Non-pigmented ciliary epithelial cell (primary cell): ENCODE data around the gene TENM3.

ENCODE experiments used
- DNase-seq: peaks from one replicate; pipeline ENCODE4 v3.0.0-alpha.2; 2010; ENCODE audit warnings: low read depth

TENM3 gene

DNA sequence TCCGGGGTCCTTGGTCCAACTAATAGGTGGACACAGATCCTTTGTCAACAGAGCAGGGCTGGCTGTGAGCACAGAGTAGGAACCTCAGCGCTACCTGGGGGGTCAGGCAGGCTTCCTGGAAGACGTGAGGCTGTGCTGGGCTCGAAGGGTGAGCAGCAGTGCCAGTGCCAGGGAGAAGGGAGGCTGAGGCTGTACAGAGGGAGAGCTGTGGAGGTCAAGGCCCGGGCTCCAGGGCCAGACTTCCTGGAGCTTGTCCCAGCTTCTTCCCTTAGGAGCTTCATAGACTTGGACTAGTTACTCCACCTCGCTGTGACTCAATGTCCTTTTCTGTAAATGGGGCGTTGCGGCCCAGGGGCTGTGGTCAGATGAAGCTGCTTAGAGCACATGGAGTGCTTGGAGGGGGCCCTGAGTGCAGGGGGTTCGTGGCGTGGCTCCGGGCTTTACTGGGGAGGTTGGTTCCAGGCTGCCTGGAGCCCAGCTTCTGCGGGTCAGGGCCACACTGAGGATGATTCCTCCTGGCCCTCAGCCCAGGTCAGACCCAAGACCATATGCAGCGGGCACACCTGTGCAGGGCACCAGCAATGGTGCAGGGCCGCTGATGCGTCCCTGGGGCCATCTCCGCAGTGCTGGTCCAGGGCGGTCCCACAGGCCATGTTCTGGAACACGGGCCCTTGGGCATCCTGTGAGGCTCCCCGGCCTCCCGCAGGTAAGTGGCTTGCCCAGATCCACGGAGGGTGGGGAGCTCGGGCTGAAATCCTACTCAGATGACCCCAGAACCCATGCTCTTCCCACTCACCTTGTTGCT lies 575.9 kb downstream of the TENM3 start:
- DNase-seq: no peak

DNA sequence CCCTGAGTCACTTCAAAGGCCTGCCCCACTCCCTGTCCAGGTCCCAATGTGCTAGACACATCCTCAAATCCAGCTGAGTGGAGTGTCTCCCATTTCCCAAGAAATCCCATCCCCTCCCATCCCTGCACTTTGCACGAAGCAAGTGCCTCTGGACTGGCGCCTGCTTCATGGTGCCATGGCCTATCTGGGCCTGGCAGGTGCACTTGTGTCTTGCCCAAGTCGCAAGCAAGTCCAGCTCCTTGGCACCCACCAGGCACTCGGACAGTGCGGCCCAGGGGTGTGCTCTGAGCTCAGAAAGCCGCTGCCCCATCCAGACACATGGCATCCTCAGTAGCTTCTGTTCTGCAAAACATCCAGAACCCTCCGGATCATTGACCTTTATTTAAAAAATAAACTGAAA lies 576.5 kb downstream of the TENM3 start:
- DNase-seq: no peak

DNA sequence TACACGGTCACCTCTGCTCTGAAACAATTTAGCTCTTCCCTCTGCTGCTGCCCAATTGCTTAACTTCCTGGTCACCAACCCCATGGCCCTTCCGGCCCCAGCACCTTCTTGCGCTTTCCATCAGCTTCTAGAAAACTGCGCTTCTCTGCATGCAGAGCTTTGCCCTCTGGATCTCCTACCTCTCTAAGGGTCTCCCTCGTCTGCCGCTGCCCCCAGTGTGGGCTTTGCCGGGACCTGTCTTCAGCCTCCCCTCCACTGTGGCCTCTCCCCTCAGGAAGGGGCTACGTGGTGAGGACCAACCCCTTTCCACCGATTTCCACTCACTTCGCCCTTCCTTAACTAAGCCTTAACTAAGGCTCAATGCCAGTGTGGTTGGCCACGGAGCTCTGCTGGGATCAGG lies 579.4 kb downstream of the TENM3 start:
- no peak for DNase-seq

DNA sequence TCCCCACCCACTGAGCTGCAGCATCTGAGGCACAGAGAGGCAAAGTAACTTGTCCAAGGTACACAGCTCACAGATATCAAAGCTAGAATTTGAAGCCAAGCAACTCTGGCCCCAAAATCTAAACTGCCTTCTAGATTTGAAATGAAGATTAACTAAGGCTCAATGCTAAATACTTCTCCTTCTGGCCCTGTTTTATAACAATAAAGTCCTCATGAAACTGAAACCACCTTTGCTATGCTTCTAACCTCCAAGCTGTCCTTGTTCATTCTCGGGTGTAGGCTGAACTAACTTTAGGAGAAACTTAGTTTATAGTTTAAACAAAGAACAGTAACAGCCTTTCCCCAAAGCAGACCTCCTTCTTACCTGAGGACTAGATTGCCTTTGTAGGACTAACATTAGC lies 580.4 kb downstream of the TENM3 start:
- no peak for DNase-seq

DNA sequence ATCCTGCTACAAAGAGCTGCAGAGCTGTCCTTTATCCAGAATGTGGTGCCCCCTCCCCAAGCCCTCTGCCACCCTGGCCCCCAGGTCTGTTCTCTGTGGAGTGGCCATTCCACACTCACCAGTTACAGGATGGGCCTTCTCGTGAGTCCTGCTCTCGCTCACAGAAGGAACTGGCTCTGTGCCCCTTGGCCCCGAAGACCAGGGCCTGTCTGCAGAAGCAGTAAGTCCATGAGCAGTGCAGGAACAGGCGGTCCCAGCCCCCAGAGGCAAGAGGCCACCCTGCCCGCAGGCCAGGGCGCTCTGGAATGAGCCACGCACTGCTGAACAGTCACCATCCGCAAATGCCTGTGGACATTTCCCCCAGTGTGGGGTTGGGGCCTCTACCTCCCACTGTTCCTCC lies 581.8 kb downstream of the TENM3 start:
- DNase-seq: no peak

DNA sequence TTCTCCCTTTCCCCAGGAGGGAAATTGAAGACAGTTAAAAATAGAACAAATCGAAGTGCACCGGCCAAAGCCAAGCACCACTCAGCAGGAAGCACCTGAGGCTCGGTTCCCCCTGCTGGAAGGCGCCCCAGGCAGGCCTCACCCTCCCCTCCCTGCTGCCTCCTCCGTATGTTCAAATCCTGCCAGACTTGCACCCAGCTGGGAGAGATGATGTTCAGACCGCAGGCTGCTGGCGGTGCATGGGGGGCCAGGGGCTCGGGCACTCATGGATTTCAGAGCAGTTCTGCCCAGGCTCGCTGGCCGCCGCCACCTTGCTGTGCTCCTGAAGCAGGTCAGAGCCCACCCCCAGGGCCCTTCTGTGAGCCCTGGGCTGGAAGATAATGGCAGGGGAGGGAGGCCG lies 582.6 kb downstream of the TENM3 start:
- no peak for DNase-seq

DNA sequence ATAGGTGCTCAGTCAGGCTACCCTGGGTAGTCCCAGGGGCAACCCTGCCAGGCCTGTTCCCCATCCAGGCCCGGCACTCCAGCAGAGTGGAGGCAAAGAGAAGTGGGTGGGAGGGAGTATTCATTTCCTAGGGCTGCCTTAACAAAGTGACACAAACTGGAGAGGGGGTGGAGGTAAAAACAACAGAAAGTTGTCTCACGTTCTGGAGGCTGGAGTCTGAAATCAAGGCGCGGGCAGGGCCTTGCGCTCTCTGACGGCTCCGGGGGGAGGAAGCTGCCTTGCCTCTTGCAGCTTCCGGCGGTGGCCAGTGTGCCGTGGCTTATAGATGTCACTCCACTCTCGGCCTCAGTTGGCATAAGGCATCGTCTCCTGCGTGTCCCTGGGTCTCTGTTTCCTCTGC lies 583.2 kb downstream of the TENM3 start:
- no peak for DNase-seq

DNA sequence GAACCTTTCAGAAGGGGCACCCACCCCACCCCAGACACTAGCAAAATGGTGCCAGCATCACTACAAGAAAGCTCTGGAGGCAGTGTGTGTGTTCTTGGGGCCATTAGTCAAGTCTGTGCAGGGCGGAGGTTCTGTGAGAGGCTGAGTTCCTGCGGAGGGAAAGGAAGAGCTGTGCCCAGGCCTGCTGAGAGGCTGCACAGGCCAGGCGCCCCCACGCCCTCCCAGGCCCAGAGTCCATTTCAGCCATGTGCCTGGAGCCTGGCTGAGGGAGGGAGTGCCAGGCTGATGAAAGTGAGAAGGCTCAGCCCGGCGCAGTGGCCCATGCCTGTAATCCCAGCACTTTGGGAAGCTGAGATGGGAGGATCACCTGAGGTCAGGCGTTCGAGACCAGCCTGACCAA lies 584.0 kb downstream of the TENM3 start:
- no peak for DNase-seq

DNA sequence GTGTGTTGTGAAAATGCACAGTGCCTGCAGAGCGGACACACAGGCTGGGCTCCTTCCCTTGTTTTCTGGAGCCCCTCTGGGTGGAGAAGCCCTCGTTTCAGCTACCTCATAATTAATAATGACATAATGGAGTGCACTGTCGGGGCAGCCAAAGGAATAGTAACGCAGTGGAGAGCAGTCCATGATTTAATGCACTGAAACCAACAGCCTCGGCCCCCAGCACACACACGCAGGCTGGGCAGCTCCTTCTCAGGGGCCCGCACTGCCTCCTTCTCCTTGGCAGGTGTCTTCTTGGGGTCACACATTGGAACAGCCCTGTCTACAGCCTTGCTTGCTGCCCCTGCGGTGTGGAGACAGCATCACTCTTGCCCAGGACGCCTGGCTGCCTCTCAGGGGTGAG lies 584.8 kb downstream of the TENM3 start:
- DNase-seq: no peak

DNA sequence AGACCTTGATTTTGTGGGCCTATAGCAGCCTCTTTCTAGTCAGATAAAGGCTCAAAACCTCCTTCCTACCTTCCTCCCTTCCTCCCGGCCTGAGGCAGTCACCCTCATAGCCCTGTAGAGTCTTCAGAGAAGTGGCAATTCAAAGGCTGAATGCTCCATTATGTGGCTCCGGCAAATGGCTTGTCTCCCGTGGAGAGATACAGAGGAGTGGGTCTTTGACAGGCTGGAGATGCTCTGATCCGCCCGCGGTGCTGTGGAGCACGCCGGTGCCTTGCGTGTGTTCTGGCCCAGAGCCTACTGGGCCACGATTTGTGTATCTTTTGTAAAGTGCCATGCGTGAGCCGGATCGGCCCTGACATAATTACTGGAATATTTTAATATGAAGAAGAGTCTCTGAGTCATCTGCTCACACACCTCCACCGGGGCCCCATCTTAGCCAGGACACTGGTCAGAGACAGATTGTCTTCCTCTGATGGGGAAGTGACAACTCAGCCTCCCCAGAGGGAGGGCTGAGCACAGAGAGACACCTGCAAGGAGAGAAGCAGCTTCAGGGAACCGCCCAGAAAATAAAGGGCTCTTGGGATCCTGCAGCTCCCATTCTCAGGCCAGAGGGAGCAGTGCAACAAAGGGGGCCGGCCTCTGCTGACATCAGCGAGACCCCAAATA lies 585.3 kb downstream of the TENM3 start:
- DNase-seq: no peak

DNA sequence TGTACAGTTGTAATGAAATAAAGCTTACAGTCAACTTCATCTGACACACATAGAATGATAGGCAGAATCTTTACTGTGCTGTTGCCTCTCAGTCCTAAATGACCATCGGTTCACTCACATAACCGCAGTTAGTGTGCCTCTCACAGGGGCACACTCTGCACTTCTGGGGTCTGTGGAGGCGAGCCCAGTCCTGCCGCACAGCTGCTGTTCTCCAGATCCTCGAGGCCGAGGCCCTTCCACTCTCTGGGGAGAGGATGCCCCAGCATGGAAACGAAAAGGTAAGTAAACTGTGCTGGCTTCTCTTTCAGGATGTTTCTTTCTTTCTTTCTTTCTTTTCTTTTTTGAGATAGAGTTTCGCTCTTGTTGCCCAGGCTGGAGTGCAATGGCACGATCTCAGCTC lies 586.0 kb downstream of the TENM3 start:
- DNase-seq: no peak

DNA sequence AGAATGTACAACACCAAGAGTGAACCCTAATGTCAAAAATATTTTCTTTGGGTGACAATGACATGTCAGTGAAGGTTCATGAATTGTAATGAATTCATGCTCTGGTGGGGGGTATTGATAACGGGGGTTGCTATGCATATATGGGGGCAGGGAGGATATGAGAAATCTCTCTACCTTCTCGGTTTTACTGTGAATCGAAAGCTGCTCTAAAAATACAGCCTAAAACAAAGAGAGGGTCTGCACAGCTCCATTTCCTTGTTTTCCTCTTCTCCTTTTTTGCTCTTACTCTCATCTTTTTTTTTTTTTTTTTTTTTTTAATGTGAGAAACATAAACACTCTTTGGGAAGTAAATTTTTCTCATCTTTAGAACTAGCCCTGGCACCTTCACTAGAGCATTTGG lies 588.2 kb downstream of the TENM3 start:
- DNase-seq: no peak

DNA sequence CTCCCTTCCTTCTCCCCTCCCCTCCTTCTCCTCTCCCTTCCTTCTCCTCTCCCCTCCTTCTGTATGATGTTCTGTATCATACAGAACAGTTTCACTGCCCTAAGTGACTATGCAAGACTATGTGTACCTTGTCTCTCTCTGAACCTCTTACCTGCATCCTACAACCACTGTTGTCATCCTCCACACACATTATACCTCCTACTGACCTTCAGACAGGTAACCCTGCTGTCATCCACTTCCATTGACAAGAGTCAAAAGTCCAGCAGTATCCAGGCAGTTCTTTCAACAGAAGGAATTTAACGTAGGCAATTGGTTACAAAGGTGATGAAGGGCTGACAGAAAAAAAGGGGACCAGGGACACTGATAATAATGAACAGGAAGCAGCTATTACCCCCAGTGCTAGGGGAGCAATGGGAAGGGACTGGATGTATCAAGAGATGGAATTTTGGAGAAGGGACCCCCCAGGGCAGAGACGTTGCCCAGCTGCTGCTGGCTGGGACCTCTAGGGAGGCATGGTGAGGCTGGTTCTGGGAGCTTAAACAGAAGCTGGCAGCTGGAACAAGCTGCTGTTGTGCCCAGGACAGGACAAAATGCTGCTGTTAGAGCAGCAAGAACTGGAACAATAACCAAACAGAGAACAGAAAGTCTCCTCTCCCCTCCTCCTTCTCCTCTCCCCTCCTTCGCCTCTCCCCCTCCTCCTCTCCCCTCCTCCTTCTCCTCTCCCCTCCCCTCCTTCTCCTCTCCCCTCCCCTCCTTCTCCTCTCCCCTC lies 589.3 kb downstream of the TENM3 start:
- DNase-seq: no peak

DNA sequence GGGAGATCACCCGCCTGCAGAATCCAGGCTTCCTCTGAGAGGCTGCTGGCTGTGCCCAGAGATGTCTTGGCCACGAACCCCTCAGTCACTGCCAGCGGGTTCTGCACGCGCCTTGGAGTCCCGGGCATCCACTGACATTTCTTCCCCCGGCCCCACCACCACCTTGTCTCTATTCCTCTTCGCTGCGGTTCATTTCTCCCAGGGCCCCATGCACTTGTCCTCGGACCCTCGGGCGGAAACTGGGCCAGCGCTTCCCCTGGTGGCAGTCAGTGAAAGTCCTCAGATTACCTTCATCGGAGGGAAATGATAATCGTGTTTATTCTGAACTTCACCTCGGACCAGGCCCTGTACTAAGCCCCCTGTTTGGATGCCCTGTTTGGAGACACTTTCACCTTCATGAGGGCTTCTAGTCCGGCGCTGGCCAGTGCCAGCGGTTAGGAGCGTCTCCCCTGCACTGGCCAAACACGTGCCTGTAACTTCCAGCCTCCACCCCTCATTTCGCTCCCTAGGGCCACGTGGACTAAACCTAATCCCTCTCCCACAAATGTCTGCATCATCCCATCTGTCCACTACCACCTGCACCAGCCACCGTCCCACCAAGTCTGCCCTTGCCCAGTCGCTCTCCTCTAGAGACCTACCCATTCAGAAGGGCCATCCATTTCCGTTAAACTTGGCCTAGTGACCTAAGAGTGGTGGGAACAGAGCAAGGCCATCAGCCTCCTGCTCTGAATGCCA lies 592.0 kb downstream of the TENM3 start:
- no peak for DNase-seq

DNA sequence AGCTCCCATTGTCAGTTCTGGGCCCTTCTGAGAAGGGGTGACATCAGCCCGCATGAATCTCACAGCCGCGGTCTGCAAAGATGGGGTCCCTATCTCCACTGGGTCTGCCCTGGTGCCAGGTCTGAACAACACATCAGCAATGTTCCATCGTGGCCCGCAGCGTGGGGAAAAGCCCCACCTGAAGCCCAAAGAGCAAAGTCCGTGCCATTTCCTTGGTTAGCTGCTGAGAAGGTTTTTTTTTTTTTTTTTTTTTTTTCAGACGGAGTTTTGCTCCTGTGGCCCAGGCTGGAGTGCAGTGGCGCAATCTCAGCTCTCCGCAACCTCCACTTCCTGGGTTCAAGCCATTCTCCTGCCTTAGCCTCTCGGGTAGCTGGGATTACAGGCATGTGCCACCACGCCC lies 594.6 kb downstream of the TENM3 start:
- DNase-seq: no peak

DNA sequence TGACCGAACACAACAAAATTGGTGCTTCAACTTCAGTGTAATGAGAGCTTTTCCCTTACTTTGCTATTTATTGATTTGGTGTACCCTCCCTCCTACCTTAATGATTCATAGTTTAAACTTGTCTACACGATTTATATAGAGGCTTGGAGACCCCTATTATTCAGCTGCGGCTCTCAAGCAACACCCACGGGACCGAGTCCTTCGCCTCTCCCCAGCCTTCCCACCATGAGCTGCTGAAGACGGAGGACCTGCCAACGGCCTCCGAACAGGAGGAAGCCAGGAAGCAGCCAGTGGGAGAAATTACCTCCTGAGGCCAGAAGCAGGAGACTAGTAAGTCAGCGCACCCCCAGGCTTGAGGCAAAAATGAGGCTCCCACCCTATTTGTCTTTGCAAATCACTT lies 595.3 kb downstream of the TENM3 start:
- DNase-seq: no peak

DNA sequence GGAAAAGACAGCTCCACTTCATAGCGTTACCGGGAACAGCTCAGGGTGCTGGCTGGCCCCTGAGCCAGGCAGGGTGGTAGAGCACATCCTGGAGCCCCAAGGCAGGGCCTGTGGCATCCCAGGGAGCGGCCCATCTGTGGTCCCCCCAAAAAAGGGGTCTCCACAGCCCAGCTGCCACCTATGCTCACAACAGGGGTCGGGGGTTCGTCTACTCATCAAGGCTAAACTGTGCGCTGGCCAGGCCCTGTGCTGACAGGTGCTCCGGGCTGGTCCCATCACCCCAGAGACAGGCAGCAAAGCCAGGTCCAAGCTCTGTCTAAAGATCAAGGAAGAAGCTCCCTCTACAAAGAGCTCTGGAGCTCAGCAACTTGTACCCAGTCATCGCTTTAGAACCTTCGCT lies 596.1 kb downstream of the TENM3 start:
- DNase-seq: no peak

DNA sequence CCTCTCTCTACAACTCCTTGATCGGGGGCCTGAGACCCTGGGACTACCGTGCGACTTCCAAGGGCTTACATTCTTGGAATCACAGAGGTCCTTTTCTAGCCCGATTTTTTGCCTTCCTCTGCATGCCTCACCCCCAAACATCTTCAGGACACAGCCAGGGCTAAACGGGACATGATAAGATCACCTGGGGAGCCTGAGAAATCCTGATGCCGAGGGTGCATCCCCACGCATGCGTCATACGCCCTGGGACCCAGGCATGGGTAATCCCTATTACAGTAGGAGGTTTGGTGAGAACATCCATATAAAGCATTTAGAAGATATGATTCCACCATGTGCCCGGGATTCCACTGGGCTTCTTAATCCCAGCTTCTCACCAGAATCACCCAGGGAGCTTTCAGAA lies 596.9 kb downstream of the TENM3 start:
- DNase-seq: no peak

DNA sequence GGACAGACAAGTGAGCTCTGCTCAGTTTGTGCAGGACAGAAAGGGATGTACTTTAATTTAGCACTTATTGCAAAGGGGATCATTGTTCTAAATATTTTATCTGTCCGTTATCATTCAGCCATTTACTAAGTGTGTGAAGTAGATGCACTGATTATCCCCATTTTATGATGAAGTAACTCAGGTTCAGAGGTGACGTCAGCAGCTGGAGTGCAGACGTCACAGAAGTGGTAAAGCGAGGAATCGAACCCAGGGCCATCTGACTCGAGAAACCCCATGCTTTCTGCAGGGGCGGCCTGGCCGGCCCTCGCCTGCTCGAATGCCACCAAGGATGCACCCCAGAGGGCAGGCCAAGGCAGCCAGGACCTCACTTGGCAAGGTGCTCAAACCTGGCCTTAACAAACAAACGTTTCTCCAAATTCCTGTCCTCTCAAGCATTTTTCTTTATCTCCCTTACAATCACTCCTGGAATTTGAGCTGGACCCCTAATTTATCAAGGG lies 599.0 kb downstream of the TENM3 start:
- no peak for DNase-seq

DNA sequence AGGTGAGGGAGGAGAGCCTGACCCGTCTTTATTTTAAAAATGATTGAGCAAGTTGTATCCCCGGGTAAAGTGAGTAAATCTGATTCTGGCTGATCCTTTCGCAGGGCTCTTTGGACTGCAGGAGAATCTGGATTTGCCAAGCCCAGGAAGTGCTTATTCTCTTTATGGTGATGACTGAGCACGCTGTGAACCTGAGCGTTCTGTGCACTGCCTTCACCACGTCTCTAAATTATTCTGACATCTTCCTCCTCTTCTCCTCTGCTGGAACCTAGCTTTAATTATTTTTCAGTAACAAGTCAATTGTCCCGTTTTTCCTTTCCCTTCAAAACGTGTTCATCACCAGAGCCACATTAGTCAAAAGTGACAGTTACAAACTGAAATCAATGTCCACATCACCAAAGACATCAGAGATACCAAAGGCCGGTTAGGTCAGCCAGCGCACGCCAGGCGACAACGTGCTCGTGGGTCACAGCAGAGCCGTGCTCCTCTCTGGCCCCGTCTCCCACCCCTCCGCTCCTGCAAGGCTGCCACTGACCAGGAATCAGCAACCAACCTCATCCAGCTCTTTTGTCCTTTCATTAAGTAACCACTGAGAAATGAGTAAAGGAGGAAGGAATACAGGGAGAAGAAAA lies 599.7 kb downstream of the TENM3 start:
- no peak for DNase-seq

DNA sequence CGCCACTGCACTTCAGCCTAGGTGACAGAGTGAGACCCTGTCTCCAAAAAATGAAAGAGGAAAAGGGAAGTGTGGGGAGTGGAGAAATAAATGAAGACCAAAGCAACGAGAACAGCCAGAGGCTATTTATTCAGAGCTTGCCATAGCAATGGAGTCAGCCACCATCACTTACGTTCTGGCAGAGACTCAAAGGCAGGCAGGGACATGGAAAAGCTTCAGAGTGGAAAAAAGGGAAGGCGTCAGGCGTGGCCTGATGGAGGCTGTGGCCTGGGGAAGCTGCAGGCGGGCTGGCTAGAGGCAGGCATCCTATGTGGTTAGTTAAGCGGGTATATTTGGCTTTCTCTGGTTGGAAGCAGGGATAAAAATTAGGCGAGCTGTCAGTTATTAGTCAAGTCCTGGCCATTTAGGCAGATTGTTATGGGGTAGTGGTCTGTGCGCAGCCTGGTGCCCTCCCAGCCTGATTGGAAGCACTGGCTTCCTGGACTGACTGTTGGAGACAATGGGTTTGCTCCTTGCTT lies 600.7 kb downstream of the TENM3 start:
- no peak for DNase-seq

DNA sequence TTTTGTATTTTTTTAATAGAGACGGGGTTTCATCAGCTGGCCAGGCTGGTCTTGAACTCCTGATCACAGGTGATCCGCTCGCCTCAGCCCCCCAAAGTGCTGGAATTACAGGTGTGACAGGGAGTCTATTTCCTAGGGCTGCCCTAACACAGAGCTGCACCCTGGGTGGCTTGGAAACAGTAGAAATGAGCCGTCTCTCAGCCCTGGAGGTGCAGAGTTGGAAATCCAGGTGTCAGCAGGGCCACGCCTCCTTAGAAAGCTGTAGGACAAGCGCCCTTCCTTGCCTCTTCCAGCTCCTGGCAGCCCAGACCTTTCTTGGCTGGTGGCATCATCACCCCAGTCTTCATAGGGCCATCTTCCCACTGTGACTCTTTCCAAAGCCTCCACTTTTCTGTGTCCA lies 602.4 kb downstream of the TENM3 start:
- no peak for DNase-seq
